DOHH2 (cell line): Measurements from ENCODE around the gene TMCC3.

Experiments used
- H3F3A ChIP-seq: fragments of 200-600 bp; sonication (generic), shearing (Covaris generic); 2 replicates; pipeline ENCODE4 v1.6.0; 2016; ENCODE audit warnings: antibody characterized with exemption, mild to moderate bottlenecking; ENCODE audit not compliant: control insufficient read depth, insufficient read depth
- H3K27ac ChIP-seq: fragments of 200-600 bp; sonication (generic); 2 replicates; pipeline ENCODE4 v1.5.1; 2014; ENCODE audit warnings: low read depth, mild to moderate bottlenecking, low read length, moderate library complexity
- H3K27me3 ChIP-seq: fragments of 200-600 bp; sonication (generic); 2 replicates; pipeline ENCODE4 v1.6.1; 2014; ENCODE audit warnings: mild to moderate bottlenecking, low read length, mixed read lengths; ENCODE audit not compliant: control insufficient read depth
- H3K36me3 ChIP-seq: fragments of 200-600 bp; sonication (generic); 2 replicates; pipeline ENCODE4 v1.6.1; 2014; ENCODE audit warnings: mild to moderate bottlenecking, low read length, moderate library complexity, mixed read lengths; ENCODE audit not compliant: control insufficient read depth
- H3K4me1 ChIP-seq: fragments of 200-600 bp; sonication (generic); 2 replicates; pipeline ENCODE4 v1.6.1; 2014; ENCODE audit warnings: mild to moderate bottlenecking, low read length, mixed read lengths; ENCODE audit not compliant: control insufficient read depth
- H3K4me2 ChIP-seq: fragments of 200-600 bp; sonication (generic); 2 replicates; pipeline ENCODE4 v1.6.0; 2014; ENCODE audit warnings: mild to moderate bottlenecking, low read length, moderate library complexity
- H3K4me3 ChIP-seq: fragments of 200-600 bp; sonication (generic); 2 replicates; pipeline ENCODE4 v1.5.1; 2014; ENCODE audit warnings: mild to moderate bottlenecking, low read length, mixed read lengths
- H3K79me2 ChIP-seq: fragments of 200-600 bp; sonication (generic); 2 replicates; pipeline ENCODE4 v1.6.1; 2014; ENCODE audit warnings: mild to moderate bottlenecking, low read length, mixed read lengths; ENCODE audit not compliant: control insufficient read depth
- H3K9me2 ChIP-seq: fragments of 200-600 bp; sonication (generic); replicated peaks from 2 replicates; pipeline ENCODE4 v1.6.1; 2014; ENCODE audit warnings: mild to moderate bottlenecking, low read length, mixed read lengths; ENCODE audit not compliant: control insufficient read depth
- H3K9me3 ChIP-seq: fragments of 200-600 bp; sonication (generic); 2 replicates; pipeline ENCODE4 v1.6.1; 2014; ENCODE audit warnings: antibody characterized with exemption, low read length, mixed read lengths; ENCODE audit not compliant: control insufficient read depth, insufficient read depth
- H4K20me1 ChIP-seq: fragments of 200-600 bp; sonication (generic); 2 replicates; pipeline ENCODE4 v1.6.0; 2014; ENCODE audit warnings: low read depth, mild to moderate bottlenecking, antibody characterized with exemption, low read length, moderate library complexity; ENCODE audit not compliant: control insufficient read depth, insufficient read depth
- CTCF ChIP-seq: fragments of 200-600 bp; sonication (generic); IDR thresholded peaks from one replicate; pipeline ENCODE4 v1.5.1; 2014; ENCODE audit warnings: antibody characterized with exemption, mild to moderate bottlenecking, low read depth, low read length; ENCODE audit not compliant: poor library complexity, severe bottlenecking
- EZH2phosphoT487 ChIP-seq: fragments of 200-600 bp; sonication (generic); IDR thresholded peaks from 2 replicates; pipeline ENCODE4 v1.6.1; 2017; ENCODE audit warnings: borderline replicate concordance, mild to moderate bottlenecking, antibody characterized with exemption, low read length, moderate library complexity, mixed read lengths

TMCC3 gene

GRCh38 chr12:94667031-94667540 lies 16.7 kb upstream of the TMCC3 start:
- Histone ChIP-seq H3K4me2 (no peak overlapping the region), H4K20me1 (no peaks in the 10 kb centered on the region), H3K79me2 (no peaks in the 10 kb centered on the region), H3K36me3 (no peaks in the 10 kb centered on the region), H3K27me3 (peaks cover 3% of the 10 kb centered on the region; the same call in 1 of the 2 replicates), H3K4me1 (peaks cover 9% of the 10 kb centered on the region), H3F3A (no peaks in the 10 kb centered on the region), H3K9me2 (no peaks in the 10 kb centered on the region), H3K4me3 (no peak overlapping the region), H3K27ac (no peak overlapping the region), H3K9me3 (no peaks in the 10 kb centered on the region)
- TF ChIP-seq CTCF (no peak), EZH2phosphoT487 (no peak)

DNA sequence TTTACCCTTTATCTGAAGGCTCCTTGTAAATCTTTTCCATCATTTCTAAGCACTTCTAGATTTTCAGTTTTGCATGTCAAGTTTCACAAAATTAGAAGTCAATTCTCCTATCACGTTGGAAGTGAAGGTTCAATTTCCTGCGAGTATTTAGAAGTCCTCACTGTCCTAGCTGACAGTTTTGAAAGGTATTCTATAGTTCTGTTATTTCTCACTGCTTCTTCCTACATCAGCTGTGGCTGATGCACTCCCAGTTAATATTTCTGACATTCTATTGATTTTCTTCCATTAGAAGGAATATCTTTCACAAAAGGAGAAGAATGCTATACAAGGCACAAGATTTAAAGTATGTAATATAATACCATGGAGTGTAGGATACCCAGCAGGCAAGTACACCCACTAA lies 15.8 kb upstream of the TMCC3 start:
- no peak overlapping the region for H3K4me2 ChIP-seq
- H3K27me3 ChIP-seq = peaks cover 3% of the 10 kb centered on the region; the same call in 1 of the 2 replicates
- H3K79me2 ChIP-seq = no peaks in the 10 kb centered on the region
- no peaks in the 10 kb centered on the region for H3K9me3 ChIP-seq
- H3K27ac ChIP-seq = no peak overlapping the region
- H3F3A ChIP-seq = no peaks in the 10 kb centered on the region
- no peaks in the 10 kb centered on the region for H3K9me2 ChIP-seq
- no peak overlapping the region for H3K4me3 ChIP-seq
- no peaks in the 10 kb centered on the region for H4K20me1 ChIP-seq
- TF ChIP-seq EZH2phosphoT487 (no peak), CTCF (no peak)
- peaks cover 9% of the 10 kb centered on the region for H3K4me1 ChIP-seq
- no peaks in the 10 kb centered on the region for H3K36me3 ChIP-seq

DNA sequence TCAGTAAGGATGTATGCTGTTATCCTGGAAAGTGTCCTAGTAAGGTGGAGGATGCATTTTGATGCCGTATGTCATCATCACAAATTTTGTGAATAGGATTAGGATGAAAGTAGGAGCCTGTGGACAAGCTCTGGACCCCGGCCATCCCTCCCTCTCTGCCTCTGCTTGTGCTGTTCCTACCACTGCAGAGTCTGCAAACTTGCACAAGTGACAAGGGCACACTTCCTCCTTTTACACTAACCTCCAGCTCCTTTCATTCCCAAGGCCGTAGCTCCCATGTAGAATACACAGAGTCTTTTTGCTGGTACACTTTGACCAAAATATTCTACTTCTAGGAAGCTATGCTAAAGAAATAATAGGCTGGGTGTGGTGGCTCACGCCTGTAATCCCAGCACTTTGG lies 13.3 kb upstream of the TMCC3 start:
- Histone ChIP-seq H3K9me3 (no peaks in the 10 kb centered on the region), H3K36me3 (no peaks in the 10 kb centered on the region), H3K79me2 (no peaks in the 10 kb centered on the region), H4K20me1 (no peaks in the 10 kb centered on the region), H3K9me2 (no peaks in the 10 kb centered on the region), H3K4me1 (peaks cover 9% of the 10 kb centered on the region), H3K4me3 (no peak overlapping the region), H3K27me3 (peaks cover 3% of the 10 kb centered on the region; the same call in 1 of the 2 replicates), H3K4me2 (no peak overlapping the region), H3F3A (no peaks in the 10 kb centered on the region), H3K27ac (no peak overlapping the region)
- TF ChIP-seq EZH2phosphoT487 (no peak), CTCF (no peak)
